Activated CD4-positive, CD25-positive, alpha-beta regulatory T cell treated with anti-CD3 and anti-CD28 coated beads, Interleukin-2, amount 50 U/mL, for 16 hours (primary cell): ENCODE measurements around the gene PAPOLA.
"Not testable (repeated sequence)": the region's sequence is repeated elsewhere in the genome, so short reads cannot be mapped to it uniquely, and the experiment has no call there.

Source experiments
- DNase-seq: peaks from one replicate; pipeline ENCODE4 v3.0.0-alpha.2; 2020; ENCODE audit warnings: low read depth, low spot score

PAPOLA gene

DNA sequence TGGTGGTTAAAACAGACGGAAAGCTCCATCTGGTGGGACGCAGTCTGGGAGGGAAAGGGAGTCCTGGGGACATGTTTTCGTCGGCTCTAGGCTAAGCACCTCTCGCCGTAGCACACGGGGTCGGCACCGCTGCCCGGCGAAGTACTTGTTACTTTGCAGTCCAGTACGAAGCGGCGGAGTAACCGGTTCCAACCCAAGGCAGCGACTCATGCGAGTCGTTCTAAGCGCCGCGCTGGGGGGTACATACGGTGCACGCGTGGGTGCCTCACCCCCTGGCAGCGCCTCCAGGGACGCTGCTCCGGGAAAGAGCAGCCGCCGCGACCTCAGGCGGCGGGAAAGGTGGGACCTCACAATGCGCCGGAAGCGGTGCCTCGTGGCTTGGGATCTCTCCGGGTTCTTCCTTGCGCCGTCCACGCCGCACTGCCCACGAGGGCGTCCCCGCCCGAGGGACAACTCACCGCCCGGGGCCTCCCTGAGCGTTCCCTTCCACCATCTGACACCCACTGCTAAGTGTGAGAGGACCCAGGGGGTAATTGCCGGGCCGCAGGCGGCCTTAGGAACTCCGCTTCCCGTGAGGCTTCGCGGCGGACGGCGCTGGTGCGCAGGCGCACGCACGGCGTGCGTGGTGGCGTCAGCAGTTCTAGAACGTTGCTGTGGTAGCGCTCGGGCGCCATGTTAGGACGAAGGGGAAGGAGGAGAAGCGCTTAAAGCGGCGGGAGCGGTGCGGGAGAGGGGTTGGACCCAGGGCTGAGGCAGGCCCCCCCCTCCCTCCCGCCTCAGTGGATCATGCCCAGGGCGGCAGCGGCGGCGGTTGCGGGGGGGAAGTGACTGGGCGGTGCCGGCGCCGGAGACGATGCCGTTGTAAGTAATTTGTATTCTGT is at the start of gene PAPOLA:
TSS of gene PAPOLA (plus strand) at position 643 of the 881 bp plus-strand sequence. CDS start at position 854, 211 bp downstream.
- peak; percentile 90 for DNase-seq

DNA sequence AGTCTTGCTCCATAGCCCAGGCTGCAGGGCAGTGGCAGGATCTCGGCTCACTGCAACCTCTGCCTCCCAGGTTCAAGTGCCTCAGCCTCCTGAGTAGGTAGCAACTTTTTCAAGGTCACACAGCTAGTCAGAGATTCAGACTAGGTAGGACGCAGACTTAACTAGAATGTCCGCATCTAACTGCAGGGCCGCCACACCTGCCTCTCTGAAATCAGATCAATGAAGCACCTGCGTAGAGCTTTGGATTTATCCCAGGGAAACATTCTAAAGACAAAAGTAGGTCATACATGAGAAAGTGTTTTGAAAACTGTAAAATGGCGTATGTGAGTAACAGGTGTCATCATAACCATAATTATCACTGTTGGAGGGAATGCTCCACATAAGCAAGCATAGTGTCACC is 49.5 kb upstream of the PAPOLA start:
- DNase-seq = no peak

DNA sequence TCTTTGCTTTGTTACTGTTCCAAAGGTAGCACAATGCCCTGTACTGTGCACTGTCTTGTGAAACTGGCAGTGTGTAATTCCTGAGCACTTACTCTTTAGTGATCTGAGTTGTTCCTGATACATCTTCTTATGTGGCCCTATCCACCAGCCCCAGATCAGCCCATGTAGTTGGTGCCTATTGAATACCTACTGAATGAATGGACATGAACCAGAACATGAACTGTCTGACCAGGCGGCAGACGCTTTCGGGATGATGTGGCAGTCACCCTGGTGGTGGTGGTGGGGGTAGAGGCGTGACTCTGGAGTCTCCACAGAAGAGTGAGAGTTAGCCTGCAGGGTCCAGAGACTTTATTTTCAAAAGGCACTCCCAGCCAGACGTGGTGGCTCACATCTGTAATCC is 46.6 kb upstream of the PAPOLA start:
- no peak for DNase-seq

DNA sequence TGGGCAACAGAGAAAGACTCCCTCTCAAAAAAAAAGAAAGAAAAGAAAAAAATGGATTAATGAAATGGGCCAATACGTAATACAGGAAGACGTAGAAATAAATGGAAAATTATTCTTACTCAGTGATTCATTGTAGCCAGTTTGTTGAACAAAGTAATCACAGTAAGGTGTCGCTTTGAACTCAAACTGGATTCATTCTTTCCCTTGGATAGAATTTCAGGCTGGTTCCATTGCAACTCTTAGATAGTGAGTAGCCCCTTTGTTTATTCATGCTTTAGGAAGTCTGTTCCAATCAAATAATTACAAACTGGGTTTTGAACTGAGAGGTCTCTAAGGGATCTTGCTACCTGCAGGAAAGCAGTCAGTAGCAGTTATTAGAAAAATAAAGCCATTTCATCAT is 42.3 kb upstream of the PAPOLA start:
- no peak for DNase-seq

DNA sequence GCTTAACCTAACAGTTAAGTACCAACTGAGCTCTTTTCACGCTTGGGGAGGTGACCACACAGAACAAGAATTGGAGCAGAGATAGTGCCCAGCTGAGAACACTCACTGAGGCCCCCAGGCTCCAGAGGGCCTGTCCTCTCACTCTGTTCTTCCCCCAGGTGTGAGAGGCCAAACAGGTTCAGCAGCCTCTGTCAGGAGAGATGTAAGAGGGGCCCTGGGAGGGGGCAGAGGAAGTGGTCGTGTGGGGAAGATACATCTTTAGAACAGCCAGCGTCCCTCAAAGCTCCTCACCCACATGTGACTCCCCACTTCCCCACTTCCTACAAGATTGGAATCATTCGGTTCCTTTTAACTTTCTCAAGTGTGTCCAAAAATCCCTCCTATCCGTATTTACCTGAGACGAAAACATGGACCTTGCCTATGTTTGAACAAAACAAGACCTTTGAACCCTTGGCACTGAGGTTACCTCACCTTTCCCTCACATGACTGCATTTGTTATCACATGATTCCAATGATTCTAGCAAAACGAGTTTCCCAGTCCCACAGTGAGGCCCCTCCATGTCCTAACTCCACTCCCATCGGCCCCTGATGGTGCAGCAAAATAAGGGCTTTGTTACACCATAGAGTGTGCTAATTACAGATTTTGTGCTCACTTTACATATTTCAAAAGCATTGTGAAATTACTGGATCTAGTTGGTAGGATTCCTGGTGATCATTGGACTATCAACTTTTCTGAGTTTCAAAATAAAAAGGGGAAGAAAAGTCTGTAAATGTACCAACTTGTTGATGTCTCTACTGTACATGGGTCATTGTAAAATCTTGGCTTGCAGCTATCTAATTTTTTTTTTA is 40.0 kb upstream of the PAPOLA start:
- DNase-seq = no peak

DNA sequence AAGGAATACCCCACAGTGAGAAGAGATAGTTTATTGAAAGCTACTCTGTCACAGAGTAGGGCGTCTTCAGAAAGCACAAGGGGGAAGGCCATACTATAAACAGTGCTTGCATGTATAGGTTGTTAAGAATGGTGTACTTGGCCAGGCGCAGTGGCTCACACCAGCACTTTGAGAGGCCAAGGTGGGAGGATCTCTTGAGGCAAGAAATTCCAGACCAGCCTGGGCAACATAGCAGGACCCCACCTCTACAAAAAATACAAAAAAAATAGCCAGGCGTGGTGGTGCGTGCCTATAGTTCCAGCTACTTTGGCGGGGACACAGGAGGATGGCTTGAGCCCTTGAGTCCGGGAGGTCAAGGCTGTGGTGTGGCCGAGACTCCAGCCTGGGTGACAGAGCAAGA is 38.0 kb upstream of the PAPOLA start:
- DNase-seq = no peak

DNA sequence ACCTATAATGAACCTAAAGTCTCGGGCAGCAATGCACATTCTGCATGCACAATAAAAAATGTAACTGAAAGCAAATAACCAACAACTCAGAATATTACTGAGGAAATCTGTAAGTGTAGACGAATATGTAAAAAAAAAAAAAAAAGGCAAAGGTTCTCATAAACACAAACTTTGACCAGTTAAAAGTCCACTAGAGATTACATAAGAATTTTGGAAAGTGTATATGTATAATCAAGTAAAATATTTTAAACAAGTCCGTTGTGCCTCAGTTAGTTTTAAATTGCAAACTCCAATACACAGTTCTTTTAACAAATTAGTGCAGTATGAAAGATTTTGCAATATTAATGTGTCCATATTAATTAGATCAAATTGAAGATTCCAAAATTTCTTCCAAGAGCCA is 35.3 kb upstream of the PAPOLA start:
- DNase-seq = no peak

DNA sequence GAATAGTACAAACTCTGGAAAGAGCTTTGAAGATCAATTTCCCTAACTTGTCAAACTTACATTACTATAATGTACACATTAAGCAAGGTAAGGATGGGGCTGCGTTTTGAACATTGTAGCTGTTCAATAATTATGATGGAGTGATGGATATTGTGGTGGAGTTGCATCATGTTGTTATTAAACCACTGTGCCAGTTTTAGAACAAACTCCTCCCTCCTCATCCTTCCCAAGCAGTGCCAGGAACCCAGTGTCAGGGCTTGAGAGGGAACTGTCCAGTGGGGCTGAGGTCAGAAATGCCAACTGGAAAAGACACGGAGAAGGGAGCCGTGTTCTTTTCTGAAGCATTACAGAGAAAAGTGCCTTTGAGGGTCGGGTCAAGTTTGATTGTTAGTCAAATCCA is 31.9 kb upstream of the PAPOLA start:
- DNase-seq = no peak

DNA sequence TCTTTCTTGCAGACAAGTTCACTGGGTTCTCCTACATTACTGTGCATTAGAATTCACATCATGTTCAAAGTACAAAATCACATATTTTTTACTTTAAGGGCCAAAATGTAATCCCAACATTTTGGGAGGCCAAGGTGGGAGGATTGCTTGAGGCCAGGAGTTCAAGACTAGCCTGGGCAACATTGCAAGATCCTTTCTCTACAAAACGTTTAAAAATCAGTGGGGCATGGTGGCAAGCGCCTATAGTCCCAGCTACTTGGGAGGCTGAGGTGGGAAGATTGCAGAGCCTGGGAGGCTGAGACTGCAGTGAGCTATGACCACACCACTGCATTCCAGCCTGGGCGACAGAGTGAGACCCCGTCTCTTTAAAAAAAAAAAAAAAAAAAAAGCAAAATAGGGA is 31.2 kb upstream of the PAPOLA start:
- DNase-seq = not testable (repeated sequence)

DNA sequence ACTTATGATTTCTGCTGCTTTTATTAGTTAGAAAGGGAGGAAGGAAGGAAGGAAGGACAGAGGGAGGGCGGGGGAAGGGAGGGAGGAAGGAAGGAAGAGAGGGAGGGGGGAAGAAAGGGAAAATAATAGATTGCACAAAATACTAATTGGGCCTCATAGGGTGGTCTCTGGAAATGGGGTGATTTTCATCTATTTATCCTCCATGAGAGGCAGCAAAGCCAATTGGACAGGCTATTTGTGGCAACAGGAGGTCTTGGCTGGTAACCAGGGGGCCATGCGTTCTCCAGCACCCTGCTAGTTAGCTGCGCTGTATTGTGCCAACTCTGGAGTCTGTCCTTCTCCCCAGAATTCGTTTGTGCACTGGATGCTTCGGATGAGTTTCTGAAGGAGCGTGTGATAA is 24.1 kb upstream of the PAPOLA start:
- no peak for DNase-seq

DNA sequence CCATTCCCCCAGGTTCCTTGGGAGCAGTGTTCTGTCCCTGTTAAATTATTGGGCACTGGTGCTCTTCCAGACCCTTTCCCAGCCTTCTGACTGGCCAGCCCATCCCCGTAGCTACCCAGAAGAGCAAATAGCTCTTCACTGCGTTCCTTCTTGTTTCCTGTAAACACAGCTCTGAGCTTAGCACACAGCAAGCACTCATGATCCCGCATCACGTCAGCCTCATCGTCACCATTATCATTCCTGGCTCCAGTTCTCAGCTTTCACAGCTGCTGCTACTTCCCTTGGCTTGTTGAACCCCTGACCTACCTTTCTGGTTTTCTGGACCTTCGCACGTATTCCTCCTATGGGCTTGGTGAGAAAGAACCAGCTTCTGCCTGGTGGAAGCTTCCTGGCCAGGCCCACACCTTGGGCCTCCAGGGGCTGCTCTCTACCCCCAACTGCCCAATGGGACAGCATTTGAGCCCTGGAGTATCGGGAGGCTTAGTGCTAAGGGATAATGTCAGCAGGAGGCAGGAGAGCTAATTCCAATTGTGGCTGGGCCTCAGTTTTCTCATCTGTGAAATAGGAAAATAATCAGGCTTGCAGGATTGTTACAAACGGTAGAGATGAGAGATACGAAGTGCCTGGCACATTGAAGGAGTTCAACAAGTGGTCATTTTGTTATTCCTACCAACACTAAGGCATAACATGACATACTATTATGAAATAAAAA is 22.6 kb upstream of the PAPOLA start:
- no peak for DNase-seq

DNA sequence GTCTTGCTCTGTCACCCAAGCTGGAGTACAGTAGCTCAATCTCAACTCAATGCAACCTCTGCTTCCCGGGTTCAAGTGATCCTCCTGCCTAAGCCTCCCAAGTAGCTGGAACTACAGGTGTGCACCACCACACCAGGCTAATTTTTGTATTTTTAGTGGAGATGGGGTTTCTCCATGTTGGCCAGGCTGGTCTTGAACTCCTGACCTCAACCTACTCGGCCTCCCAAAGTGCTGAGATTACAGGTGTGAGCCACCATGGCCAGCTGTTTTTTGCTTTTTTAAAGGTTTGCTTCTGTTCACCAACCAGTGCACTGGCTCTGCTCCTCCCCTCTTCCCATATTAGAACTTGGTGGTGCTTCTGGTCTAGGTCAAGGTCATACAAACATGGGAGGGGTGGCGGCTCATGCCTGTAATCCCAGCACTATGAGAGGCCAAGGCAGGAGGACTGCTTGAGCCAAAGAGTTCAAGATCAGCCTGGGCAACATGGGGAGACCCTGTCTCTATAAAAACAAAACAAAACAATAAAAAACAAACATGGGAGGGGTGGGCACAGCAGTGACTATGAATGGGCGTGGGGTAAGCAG is 20.4 kb upstream of the PAPOLA start:
- DNase-seq = no peak

DNA sequence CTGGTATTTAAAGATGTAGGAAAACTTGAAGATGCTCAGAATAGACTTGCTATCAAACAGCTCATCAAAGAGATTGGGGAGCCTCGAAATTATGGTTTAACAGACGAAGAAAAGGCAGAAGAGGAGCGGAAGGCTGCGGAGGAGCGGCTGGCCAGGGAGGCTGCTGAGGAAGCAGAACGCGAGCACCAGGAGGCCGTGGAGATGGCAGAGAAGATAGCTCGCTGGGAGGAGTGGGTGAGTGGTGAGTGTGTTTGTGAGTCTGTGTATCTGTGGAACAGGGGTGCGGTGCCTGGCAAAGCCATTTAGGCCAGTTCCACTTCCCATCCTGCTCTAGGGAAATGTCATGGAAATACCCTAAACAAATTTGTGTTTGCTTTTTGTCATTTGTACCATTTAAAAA is 19.2 kb upstream of the PAPOLA start:
- no peak for DNase-seq

DNA sequence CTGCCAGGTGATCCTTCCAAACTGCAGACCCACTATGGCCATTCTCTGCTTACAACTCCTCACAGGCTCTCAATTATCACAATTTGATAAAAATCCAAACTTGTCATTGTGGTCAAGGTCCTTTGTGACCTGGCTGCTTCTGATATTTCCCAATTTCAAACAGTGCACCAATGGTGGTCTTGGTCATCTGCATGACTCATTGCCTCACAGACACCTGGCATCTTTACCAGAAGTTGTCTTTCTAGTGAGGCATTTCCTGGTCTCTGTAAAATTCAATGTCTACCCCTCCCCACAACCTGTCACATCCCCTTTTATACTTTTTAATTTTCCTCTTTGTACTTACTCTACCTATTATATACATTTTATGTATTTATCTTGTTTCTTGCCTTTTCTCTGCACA is 17.8 kb upstream of the PAPOLA start:
- DNase-seq = no peak

DNA sequence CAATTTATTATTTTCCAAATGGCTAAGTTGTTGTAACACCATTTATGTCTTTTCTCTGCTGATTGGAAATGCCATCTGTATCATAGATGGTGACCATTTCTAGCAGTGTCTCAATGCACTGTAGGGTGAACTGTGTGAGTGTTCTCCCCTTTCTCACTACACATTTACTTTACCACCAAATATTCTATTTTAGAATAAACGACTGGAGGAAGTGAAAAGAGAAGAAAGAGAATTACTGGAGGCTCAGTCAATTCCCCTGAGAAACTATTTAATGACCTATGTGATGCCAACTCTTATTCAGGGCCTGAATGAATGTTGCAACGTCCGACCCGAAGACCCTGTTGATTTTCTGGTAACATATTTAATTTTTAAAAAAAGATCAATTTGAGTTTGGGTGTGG is 15.5 kb upstream of the PAPOLA start:
- DNase-seq = no peak

DNA sequence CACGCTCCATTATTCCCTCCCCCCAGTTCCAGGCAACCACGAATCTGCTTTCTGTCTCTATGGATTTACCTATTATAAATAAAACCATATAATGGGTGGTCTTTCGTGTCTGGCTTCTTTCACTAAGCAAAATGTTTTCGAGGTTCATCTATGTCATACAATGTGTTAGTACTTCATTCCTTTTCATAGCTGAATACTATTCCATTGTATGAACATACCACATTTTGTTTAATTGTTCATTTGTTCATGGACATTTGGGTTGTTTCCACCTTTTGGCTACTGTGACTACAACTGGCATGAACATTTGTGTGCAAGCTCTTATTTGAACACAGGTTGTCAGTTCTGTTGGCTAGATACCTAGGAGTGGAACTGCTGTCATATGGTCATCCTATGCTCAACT is 12.9 kb upstream of the PAPOLA start:
- no peak for DNase-seq

DNA sequence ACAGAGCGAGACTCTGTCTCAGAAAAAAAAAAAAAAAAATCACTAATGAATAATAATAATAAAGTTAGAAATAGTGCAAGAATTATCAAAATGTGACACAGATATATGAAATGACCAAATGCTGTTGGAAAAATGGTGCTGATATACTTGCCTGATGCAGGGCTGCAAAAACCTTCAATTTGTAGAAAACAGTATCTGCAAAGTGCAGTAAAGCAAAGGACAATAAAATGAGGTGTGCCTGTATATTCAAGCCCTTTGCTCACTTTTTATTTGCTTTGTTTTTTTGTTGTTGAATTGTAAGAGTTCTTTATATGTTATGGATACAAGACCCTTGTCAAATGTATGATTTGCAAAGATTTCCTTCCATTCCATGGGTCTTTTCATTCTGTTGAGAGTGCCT is 9.0 kb upstream of the PAPOLA start:
- no peak for DNase-seq

DNA sequence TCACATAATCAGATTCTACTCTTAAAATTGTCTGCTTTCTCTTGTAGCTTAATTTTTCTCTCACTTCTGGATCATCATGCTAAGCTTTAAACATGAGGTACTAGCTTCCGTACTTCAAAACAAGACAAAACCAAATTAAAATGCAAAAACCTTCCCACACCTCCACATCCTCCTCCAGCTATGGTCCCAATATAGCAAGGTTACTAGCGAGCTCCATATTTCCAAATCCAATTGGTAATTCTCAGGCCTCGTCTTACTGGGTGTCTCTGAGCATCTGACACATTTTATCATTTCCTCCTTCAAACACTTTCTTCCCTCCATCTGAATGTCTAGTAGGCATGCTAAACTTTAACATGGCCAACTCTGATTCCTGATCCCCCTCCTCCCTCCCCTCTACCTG is 7.9 kb upstream of the PAPOLA start:
- DNase-seq = no peak

DNA sequence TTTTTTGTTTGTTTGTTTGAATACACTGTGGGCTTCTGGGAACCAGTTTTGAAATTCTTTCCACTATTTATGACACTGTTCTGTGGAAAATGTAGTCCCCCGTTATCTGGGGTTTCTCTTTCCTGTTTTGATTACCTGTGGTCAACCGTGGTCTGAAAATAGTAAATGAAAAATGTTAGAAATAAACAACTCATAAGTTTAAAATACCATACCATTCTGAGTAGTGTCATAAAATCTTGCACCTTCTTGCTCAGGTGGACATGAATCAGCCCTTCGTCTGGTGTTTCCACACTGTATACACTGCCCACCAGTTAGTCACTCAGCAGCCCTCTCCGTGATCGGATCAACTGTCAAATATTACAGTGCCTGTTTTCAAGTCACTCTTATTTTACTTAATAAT is 5.1 kb upstream of the PAPOLA start:
- no peak for DNase-seq

DNA sequence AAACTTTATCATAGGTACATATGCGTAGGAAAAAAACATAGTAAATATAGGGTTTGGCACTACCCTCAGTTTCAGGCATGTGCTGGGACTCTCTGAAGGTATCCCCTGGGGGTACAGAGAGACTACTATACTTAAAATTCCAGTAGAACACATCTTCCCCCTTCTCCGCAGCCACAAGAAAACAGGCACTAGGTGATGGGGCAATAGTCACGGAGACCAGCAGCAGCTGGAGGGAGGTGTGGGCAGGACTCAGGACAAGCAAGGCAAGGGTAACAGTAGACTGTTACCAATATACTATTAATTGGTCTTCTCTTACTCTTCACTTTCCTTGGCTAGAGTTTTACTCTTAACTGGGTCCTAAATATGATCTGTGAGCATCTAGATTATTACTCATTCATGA is 4.6 kb upstream of the PAPOLA start:
- no peak for DNase-seq

DNA sequence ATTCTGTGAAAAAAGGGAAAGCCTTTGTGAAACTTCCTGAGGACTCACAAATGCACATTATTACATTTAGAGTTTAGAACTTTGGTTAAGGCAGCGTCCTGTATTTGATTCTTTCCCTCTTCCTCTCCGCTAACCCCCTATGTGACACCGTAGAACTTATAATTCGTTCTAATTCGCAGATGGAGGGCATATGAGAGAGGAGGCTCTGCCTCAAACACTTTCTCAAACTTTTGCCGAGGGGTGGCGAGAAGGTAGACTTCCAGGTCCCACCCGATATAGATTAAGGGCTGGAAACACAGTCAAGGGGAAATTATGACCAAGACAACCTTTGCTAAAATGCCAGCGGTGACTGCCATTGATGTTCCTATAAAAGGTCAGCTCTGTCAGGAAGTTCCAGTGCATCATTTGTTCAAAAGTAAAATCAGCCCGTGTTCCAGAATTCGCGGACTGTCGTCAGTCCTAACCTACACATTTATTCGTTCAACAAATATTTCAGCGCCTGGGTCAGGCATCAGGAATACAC is 904 bp upstream of the PAPOLA start:
- DNase-seq = no peak
